GM12864 (cell line): ENCODE results near the gene PRKCSH.
"Not testable (repeated sequence)": the region's sequence is repeated elsewhere in the genome, so short reads cannot be mapped to it uniquely, and the experiment has no call there.

Experiments used
- DNase-seq: peaks from one replicate; pipeline ENCODE4 v3.0.0-alpha.2; 2011; ENCODE audit warnings: low read depth
- H3K4me3 ChIP-seq: 2 replicates; pipeline ENCODE4 v1.5.1; 2011; ENCODE audit warnings: mild to moderate bottlenecking, low read depth, low read length, control low read depth
- TF ChIP-seq, protein P1 (sequence below): IDR thresholded peaks from 2 replicates; pipeline ENCODE4 v1.5.1; 2011; ENCODE audit warnings: low read depth, mild to moderate bottlenecking, moderate library complexity, low read length, control low read depth, inconsistent platforms; ENCODE audit errors: missing control alignments

The PRKCSH gene

DNA sequence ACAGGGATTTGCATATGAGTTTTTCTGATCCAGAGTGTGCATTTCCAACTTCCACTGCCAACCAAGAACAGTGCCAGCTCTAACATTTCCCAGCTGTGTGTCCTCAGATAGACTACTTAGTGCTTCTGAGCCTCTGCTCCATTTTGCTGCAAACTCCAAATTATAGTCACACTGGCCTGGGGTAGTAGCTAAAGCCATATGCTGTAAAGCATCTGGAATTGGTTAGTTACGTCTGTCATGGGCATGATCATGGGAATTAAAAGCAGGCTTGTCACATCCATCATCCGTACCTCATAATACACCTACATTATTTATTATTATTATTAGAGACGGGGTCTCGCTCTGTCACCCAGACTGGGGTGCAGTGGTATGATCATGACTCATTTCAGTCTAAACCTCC lies 38.3 kb downstream of the PRKCSH start:
- no peak overlapping the region for H3K4me3 ChIP-seq
- TF ChIP-seq, protein P1, sequence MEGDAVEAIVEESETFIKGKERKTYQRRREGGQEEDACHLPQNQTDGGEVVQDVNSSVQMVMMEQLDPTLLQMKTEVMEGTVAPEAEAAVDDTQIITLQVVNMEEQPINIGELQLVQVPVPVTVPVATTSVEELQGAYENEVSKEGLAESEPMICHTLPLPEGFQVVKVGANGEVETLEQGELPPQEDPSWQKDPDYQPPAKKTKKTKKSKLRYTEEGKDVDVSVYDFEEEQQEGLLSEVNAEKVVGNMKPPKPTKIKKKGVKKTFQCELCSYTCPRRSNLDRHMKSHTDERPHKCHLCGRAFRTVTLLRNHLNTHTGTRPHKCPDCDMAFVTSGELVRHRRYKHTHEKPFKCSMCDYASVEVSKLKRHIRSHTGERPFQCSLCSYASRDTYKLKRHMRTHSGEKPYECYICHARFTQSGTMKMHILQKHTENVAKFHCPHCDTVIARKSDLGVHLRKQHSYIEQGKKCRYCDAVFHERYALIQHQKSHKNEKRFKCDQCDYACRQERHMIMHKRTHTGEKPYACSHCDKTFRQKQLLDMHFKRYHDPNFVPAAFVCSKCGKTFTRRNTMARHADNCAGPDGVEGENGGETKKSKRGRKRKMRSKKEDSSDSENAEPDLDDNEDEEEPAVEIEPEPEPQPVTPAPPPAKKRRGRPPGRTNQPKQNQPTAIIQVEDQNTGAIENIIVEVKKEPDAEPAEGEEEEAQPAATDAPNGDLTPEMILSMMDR: no peak
- no peak for DNase-seq

DNA sequence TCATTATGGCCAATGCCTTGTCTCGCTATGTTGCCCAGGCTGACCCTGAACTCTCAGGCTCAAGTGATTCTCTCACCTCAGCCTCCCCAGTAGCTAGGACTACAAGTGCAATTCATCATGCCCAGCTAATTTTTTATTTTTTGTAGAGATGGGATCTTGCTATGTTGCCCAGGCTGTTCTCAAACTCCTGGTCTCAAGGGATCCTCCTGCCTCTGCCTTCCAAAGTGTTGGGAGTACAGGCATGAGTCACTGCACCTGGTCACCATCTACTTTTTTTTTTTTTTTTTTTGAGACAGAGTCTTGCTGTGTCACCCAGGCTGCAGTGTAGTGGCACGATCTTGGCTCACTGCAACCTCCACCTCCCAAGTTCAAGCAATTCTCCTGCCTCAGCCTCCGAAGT lies 39.9 kb downstream of the PRKCSH start:
- DNase-seq, H3K4me3 ChIP-seq: not testable (repeated sequence)

DNA sequence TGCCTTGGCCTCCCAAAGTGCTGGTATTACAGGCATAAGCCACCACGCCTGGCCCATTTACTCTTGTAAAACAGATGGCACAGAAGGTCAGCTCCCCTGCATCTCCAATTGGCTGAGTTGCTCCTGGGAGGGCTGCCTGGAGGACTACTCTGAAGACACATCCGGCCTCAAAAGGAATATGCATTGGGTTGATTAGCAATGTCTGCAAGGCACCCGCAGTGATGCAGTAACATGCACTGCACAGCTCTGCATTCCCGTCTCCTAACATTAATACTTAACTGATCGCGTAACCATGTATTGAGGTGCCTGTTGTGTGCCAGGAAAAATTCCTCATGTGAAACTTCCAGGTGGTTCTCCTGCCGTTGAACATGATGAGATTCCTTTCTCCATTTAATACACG lies 40.4 kb downstream of the PRKCSH start:
- H3K4me3 ChIP-seq: no peak overlapping the region
- TF ChIP-seq, protein P1: no peak
- no peak for DNase-seq

DNA sequence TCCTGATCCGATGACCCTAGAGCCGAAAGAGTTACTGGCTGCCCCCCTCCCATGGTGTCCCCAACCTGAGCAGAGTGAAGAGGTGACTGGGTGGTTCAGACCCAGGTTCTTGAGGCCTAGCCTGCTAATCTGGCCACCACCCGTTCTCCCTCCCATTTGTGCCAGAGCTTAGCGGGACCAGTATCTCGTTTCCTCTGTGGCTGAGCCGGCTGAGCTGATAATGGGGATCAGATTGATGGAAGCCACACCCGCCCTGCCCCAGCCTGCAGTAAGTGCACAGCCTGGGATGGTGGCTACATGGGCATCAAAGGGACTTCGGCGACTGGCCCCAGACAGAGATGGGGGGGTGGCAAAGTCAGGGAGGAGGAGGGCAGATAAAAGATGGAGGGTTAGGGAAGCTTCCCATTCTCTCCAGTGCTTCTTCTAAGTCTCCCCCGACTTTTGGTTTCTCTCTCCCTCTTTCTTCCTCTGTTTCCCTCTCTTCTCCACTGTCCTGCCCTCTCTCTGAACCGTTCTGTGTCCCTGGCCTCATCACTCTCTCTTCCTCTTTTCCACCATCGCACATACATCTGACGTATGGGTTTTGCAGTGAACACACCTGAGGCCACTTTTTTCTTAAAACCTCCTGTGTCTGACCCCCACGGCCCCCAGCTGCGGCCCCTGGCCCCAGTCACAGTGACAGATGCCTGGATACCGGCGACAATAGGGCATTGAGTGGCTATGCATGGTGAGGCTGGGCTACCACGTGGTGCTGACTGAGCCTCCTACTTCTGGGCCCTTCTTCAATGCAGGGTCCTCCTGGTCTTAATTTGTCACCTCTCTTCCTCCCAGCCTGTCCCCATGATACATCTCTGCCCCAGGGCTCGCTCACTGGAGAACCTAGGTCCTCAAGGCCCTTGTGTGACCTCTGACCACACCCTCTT lies 43.0 kb downstream of the PRKCSH start:
- no peak for DNase-seq
- H3K4me3 ChIP-seq: no peak overlapping the region
- TF ChIP-seq, protein P1: no peak

DNA sequence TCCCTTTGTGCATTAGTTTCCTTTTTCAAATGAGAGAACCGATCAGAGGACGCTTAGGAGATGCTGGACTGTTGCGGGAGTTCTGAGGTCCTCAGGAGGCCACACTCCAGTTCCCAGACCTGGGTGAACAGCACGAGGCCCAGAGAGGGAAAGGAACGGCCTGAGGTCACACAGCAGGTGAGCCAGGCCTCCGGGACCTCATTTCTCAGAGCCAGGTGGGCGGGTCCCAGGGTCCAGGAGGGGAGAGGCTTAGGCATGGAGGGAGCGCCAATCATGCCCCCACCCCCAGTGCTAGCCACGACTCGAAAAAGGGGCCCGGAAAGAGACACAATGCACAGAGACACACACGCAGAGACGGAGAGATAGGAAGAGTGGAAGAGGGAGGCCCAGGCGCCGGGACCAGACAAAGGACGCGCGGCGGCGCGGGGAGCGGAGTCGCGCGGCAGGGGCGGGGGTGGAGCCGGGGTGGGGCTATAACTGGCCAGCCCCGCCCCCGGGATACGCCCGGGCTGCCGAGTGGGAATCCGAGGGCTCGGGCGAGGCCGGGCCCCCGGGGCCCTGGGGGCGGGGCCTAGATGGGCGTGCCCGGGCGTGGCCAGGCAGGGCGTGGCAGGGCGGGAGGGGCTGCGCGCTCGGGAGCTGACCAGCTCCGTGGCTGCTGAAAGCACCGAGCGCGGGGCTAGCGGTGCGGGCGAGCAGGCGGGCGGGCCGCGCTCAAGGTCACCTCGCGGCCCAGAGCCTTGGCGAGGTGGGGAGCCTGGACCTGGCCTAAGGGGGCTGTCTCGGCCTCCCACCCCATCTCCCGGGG lies 43.9 kb downstream of the PRKCSH start:
- no peak for DNase-seq
- H3K4me3 ChIP-seq: no peak overlapping the region
- TF ChIP-seq, protein P1: no peak

DNA sequence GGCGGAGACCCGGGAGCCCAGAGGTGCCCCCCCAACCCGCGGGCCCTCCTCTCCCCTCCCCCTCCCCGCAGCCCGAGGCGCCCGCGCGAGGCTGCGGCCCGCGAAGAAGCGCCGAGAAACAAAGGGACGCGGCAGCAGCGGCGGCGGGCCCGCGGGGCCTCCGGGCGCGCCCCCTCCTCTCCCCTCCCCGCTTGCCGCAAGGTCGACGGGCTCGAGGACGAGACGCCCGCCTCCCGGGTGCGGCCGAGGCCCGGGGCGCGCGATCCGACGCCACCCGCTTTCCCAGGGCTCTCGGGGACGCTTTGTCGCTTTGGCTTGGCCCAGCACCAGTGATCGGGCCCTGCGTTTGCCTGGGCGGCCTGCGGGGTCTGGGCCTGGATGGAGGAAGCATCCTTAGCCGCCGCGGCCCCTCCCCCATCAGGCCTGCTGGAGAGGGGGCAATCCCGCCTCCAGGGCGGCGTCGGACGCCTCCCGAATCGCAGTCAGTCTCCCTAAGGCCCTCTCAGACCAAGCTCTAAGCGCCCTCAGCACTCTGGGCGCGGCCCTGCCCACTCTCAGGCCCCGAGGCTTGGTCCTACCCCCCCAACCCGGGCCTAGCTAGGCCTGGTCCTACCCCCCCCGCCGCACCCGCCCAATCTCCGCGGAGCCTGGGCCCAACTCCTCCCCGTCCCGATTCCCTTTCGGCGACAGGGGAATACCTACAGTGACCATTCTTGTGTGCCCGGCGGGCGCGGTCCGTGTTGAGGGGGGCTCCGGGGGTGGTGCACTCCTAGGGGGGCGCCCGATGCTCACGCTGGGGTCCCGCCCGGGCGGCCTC lies 44.7 kb downstream of the PRKCSH start:
- TF ChIP-seq, protein P1: no peak
- no peak overlapping the region for H3K4me3 ChIP-seq
- no peak for DNase-seq
